SH-SY5Y (cell line): ENCODE data around the gene TNS3.

Experiments
- GATA2 ChIP-seq: IDR thresholded peaks from 2 replicates; pipeline ENCODE4 v1.6.1; 2011; ENCODE audit warnings: mild to moderate bottlenecking, low read depth, low read length
- GATA3 ChIP-seq: IDR thresholded peaks from 2 replicates; pipeline ENCODE4 v1.6.1; 2011; ENCODE audit warnings: low read depth, mild to moderate bottlenecking, low read length, moderate library complexity

- no peak for TF ChIP-seq GATA2
- TF ChIP-seq GATA3 = no peak
Observed at GRCh38 chr7:47548546-47548945, 33.4 kb downstream of the TNS3 start.
